ENCODE data around the gene TYR.
A peak's percentile ranks its signal among the peaks of the same experiment; 100 is the strongest.
"Not testable (repeated sequence)": the region's sequence is repeated elsewhere in the genome, so short reads cannot be mapped to it uniquely, and the experiment has no call there.

Gene TYR

DNA sequence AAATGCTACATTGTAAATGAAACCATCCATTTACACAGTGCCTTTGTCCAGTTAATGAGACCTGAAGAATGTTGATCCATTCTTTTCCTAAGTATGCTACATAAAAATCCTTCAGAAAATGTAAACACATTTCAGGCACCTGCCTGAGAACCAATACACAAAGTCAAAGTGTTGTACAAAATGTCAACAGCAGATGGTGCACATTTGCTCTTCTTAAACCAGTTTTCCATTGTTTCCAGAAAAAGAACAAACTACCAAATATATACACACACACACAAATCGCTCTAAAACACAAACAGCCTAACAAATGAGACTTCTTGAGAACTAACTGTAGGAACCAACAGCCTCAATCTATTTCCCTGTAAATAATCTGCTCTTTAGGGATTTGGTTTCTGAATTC, 156.0 kb downstream of the TYR start:
- in situ Hi-C loops (cut with HindIII; ENCODE audit: low pct_ligation_motif_present, low pct_unique_long_range_greater_than_20kb, low sequenced_read_pairs): not testable (repeated sequence)
- peak; percentile 36 for DNase-seq

DNA sequence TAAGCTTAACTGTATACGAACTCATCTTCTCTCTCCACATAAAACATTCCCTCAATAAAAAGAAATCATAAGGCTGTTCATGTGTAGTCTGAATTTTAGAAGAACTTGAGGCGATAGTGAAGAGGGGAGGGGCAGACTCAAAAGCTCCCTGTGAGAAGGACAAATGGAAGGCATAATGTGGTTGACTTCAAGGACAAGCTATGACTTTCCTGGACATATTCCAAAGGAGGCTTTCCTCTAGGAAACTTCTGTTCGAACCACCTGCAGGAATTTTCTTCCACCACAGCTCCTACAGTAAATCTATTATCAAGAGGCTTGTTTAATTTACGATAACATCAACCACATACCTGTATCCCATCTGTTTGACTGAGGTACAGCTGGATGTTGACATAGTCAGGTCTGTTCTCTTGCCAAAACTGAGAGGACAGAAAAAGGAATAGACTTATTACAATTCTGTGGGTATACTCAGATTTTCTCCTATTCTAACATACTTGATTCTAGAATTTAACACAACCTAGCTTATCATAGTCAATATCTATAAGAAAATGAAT, 159.5 kb downstream of the TYR start:
- DNase-seq; in situ Hi-C loops (cut with HindIII; ENCODE audit: low pct_ligation_motif_present, low pct_unique_long_range_greater_than_20kb, low sequenced_read_pairs): not testable (repeated sequence)

DNA sequence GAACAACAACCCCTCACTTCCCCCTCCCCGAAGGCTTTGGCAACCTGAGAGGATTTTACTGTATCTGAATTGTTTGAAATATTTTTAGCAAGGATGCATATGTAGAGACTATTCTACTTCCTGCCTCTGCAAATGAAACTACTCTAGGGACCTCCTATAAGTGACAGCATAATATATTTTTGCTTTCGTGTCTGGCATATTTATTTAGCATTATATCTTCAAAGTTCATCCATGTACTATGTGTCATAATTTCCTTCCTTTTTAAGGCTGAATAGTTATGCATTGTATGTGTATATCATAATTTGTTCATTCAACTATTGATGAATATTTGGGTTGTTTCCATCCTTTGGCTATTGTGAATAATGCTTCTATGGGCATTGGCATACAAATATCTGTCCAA, 160.4 kb downstream of the TYR start:
- in situ Hi-C loops (cut with HindIII; ENCODE audit: low pct_ligation_motif_present, low pct_unique_long_range_greater_than_20kb, low sequenced_read_pairs); DNase-seq: not testable (repeated sequence)

DNA sequence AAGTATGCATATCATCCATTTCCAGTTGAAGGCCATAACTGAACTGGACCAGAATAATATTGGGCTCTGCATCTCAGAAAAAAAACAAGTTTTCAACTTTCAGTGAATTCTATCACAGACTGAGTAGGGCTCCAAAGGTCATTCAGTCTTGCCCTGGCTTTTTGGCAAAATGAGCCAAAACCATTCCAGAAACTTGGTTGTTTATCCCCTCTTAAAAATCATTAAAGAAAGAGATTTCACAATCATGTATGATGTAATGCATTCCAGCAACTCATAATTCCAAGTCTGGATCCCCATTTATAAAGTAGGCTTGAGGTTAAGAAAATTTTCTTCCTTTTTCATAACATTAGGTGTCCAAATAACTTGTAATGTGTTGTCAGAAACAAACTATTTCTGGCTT, 162.8 kb downstream of the TYR start:
- in situ Hi-C loops (cut with HindIII; ENCODE audit: low pct_ligation_motif_present, low pct_unique_long_range_greater_than_20kb, low sequenced_read_pairs); DNase-seq: not testable (repeated sequence)

DNA sequence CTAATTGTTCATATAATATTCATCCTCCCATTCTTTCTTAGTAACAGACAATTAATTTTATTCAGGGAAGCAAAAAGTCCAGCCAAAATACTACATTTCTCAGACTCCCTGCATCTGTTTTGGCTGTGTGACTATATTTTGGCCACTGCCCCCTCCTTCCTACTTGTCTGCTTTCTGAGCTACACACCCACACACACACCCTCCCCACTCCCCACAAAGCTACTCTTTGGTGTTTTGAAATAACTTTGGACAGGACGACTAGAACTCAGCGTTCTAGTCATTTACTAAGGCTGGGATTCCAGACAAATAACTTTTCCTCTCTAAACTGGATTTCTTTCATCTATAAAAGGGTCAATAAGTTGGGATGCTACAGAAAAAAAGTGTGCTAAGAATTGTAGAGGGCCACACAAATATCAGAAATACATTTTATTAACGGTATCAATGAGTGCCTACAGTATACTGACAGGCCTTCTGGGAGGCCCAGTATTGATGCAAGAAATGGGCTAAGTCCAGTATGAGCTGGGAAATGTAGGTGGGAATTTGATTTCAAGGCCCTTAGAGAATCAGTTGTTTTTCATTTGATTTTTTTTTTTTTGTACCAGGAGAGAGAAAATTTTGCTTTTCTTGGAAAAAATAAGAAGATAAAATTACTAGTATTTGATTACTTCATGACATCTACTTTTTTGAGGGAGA, 165.4 kb downstream of the TYR start:
- DNase-seq; in situ Hi-C loops (cut with HindIII; ENCODE audit: low pct_ligation_motif_present, low pct_unique_long_range_greater_than_20kb, low sequenced_read_pairs): not testable (repeated sequence)
